ENCODE data around the gene PTGES2. TPM values are rescaled to one million over a fixed set of nuclear protein-coding genes. Genes with fewer than 3 reads are reported as not detected.

The PTGES2 gene
- total RNA-seq, 4 donors from 2014 or later = 80.0 to 112 (median 88.4) TPM

DNA sequence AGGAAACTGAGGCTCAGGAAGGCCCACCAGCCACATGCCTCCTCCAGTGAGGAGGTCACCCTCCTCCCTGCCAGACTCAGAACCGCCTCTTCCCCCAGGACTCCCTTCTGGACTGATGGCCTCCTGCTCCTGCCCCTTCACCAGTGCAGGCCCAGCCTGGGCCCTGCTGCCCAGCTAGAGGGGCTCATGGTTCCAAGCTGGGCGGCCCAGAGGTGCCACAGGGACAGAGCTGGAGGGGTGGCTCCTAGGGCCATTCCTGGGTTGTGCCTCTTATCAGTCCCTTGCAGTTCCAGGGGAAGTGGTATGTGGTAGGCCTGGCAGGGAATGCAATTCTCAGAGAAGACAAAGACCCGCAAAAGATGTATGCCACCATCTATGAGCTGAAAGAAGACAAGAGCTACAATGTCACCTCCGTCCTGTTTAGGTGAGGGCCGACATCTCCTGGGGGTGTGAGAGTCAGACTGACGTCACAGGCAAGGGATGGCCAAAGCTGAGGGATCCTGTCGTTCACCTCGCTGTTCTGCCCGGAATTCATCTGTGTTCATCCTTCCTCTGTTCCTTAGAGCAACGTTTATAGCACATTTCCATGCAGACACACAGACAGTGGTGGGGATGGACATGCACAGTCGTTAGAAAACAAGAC, 22.5 kb upstream of the PTGES2 start:
- no peaks in the 10 kb centered on the region for H3K9me3 ChIP-seq
- no peaks in the 10 kb centered on the region for H3K27me3 ChIP-seq
- intact Hi-C loops (cut with DNase I) = no loop called here
- peaks cover 16 to 33% of the 10 kb centered on the region in 2 donors for H3K4me1 ChIP-seq
- no peak for TF ChIP-seq POLR2A (IDR thresholded peaks at IDR 0.05)
- TF ChIP-seq, protein P1, sequence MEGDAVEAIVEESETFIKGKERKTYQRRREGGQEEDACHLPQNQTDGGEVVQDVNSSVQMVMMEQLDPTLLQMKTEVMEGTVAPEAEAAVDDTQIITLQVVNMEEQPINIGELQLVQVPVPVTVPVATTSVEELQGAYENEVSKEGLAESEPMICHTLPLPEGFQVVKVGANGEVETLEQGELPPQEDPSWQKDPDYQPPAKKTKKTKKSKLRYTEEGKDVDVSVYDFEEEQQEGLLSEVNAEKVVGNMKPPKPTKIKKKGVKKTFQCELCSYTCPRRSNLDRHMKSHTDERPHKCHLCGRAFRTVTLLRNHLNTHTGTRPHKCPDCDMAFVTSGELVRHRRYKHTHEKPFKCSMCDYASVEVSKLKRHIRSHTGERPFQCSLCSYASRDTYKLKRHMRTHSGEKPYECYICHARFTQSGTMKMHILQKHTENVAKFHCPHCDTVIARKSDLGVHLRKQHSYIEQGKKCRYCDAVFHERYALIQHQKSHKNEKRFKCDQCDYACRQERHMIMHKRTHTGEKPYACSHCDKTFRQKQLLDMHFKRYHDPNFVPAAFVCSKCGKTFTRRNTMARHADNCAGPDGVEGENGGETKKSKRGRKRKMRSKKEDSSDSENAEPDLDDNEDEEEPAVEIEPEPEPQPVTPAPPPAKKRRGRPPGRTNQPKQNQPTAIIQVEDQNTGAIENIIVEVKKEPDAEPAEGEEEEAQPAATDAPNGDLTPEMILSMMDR (IDR thresholded peaks at IDR 0.05) = no peak
- no peak overlapping the region for H3K27ac ChIP-seq
- DNase-seq = no peak
- 72 to 81% methylated on average over 10 to 11 of the region's 11 CpGs for WGBS, 2 donors
- no peak overlapping the region for H3K4me3 ChIP-seq (replicated peaks in 1 of 3)
- H3K36me3 ChIP-seq = no peaks in the 10 kb centered on the region

DNA sequence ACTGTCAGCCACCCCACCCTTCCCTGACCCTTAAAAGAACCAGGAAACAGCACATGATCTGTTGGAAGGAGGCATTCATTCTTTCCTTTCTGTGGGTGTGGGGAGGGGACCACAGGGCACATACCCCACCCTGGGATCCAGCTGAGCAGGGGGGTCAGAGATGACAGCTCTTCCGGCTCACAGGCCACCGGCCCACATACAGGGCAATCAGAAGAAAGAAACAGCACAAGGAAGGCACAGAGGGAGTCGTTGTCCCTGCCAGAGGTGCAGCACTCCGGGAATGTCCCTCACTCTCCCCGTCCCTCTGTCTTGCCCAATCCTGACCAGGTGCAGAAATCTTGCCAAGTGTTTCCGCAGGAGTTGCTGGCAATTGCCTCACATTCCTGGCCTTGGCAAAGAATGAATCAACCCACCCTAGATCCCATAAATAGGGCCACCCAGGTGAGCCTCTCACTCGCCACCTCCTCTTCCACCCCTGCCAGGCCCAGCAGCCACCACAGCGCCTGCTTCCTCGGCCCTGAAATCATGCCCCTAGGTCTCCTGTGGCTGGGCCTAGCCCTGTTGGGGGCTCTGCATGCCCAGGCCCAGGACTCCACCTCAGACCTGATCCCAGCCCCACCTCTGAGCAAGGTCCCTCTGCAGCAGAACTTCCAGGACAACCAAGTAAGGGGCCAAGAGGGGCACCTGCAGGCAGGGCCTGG, 21.6 kb upstream of the PTGES2 start, which contains the start of gene LCN2:
LCN2 (plus strand) TSS at position 453 of the 701 bp plus-strand sequence; CDS start at position 526, 73 bp downstream.
- peak; percentile 80 to 85 for DNase-seq
- 32 to 35% methylated on average over 9 of the region's 9 CpGs for WGBS, 2 donors
- intact Hi-C loops (cut with DNase I) = no loop called here
- no peak for TF ChIP-seq POLR2A (IDR thresholded peaks at IDR 0.05)
- TF ChIP-seq, protein P1 (IDR thresholded peaks at IDR 0.05) = no peak
- H3K4me1 ChIP-seq = peaks cover 16 to 33% of the 10 kb centered on the region in 2 donors
- peak within 1 kb of the TSS in 2 of 3 donors; percentile 3 to 47 for H3K27ac ChIP-seq
- no peak within 1 kb of the TSS for H3K4me3 ChIP-seq (replicated peaks in 1 of 3)
- no peaks in the 10 kb centered on the region for H3K36me3 ChIP-seq
- no peaks in the 10 kb centered on the region for H3K9me3 ChIP-seq
- no peaks in the 10 kb centered on the region for H3K27me3 ChIP-seq

DNA sequence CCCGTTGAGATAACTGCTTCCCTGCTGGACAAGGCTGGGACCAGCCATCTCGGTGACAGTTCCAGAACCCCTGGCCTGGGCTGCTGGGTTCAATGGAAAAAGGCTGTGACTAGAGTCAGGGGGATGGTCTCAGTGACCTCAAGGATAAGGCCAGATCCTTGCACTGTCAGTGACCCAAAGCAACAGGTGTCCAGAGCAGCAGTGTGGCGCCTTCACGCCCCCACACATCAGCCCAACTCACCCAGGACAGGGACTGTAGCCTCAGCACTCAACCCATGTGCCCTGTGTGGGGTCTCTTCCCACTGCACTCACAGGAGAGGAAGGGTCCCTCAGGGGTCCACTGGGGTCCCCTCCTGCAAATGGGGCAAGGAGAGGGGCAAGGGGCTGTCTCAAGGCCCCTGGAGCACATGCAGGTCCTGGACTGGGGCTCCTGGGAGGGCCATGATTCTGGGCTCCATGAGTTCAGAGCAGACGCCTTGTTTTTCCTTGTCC, 21.0 kb upstream of the PTGES2 start:
- Histone ChIP-seq H3K36me3 (no peaks in the 10 kb centered on the region), H3K4me3 (replicated peaks in 1 of 3) (no peak overlapping the region), H3K9me3 (no peaks in the 10 kb centered on the region), H3K27ac (peak overlapping the region in 2 of 3 donors; percentile 3 to 47), H3K27me3 (no peaks in the 10 kb centered on the region), H3K4me1 (peaks cover 16 to 33% of the 10 kb centered on the region in 2 donors)
- DNase-seq = no peak
- no peak for TF ChIP-seq POLR2A (IDR thresholded peaks at IDR 0.05)
- TF ChIP-seq, protein P1 (IDR thresholded peaks at IDR 0.05) = no peak
- 77 to 83% methylated on average over 4 to 5 of the region's 5 CpGs for WGBS, 2 donors
- intact Hi-C loops (cut with DNase I) = no loop called here

DNA sequence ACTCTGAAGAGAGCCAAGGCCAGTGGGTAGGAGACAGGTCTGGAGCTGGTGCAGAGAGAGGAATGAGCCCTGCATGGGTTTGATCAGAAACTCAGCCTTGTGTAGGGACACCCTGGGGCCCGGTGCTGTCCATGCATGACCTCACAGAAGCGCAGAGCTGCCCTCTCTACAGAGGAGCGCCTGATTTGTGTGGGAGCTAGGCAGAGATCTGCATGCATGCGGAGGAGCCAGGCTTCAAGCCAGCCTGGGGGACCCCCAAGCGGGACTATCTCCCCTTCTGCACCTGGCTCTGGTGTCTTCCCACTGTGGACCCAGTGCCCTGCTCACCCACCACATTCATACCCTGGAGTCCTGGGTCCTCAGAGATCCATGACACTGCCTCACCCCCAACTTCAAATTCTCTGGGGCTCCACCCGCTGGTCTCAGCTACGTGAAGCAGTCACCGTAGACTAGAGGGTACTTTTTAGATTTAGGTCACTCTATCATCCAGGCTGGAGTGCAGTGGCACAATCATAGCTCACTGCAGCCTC, 19.1 kb upstream of the PTGES2 start:
- TF ChIP-seq, protein P1 (IDR thresholded peaks at IDR 0.05) = no peak
- TF ChIP-seq POLR2A (IDR thresholded peaks at IDR 0.05) = no peak
- intact Hi-C loops (cut with DNase I) = no loop called here
- H3K4me3 ChIP-seq (replicated peaks in 1 of 3) = no peak overlapping the region
- no peaks in the 10 kb centered on the region for H3K27me3 ChIP-seq
- H3K9me3 ChIP-seq = no peaks in the 10 kb centered on the region
- H3K36me3 ChIP-seq = no peaks in the 10 kb centered on the region
- WGBS, 2 donors = 84 to 85% methylated on average over 6 to 8 of the region's 8 CpGs
- H3K4me1 ChIP-seq = peaks cover 16 to 33% of the 10 kb centered on the region in 2 donors
- H3K27ac ChIP-seq = no peak overlapping the region
- DNase-seq = no peak

All from thyroid gland (tissue), 4 donors.